Neuronal stem cell (in vitro differentiated cells): ENCODE results near the gene EIF6. TPM values are rescaled to one million over a fixed set of nuclear protein-coding genes. Genes with fewer than 3 reads are reported as not detected.

Experiments used
- DNase-seq: peaks from one replicate; pipeline ENCODE4 v3.0.0-alpha.2; 2013; ENCODE audit warnings: low spot score
- H2AFZ ChIP-seq: one replicate; pipeline ENCODE4 v1.6.1; 2013; ENCODE audit warnings: mild to moderate bottlenecking, low read length, inconsistent platforms
- H2AK5ac ChIP-seq: 2 replicates; pipeline ENCODE4 v1.6.1; 2013; ENCODE audit warnings: low read depth, mild to moderate bottlenecking, inconsistent platforms, low read length, moderate library complexity, mixed read lengths
- H2BK120ac ChIP-seq: 2 replicates; pipeline ENCODE4 v1.6.1; 2013; ENCODE audit warnings: low read depth, mild to moderate bottlenecking, inconsistent platforms, low read length, moderate library complexity, mixed read lengths
- H2BK12ac ChIP-seq: one replicate; pipeline ENCODE4 v1.6.1; 2013; ENCODE audit warnings: low read length, inconsistent platforms
- H2BK15ac ChIP-seq: 2 replicates; pipeline ENCODE4 v1.6.1; 2013; ENCODE audit warnings: mild to moderate bottlenecking, low read length, inconsistent platforms, mixed read lengths
- H2BK5ac ChIP-seq: one replicate; pipeline ENCODE4 v1.6.1; 2013; ENCODE audit warnings: inconsistent platforms, mild to moderate bottlenecking, low read length, moderate library complexity
- H3K14ac ChIP-seq: one replicate; pipeline ENCODE4 v1.6.1; 2013; ENCODE audit warnings: low read length, inconsistent platforms
- H3K18ac ChIP-seq: 2 replicates; pipeline ENCODE4 v1.6.1; 2013; ENCODE audit warnings: low read length, inconsistent platforms
- H3K23ac ChIP-seq: 2 replicates; pipeline ENCODE4 v1.6.1; 2013; ENCODE audit warnings: low read depth, mild to moderate bottlenecking, mixed read lengths, low read length, inconsistent platforms; ENCODE audit not compliant: poor library complexity
- H3K27ac ChIP-seq: replicated peaks from 3 replicates; pipeline ENCODE4 v1.5.1; 2013; ENCODE audit warnings: low read length, inconsistent platforms
- H3K27me3 ChIP-seq, 3 experiments: 2 replicates each; pipeline ENCODE4 v1.6.1; 2013; ENCODE audit warnings: low read length in 3 of 3, mild to moderate bottlenecking in 2 of 3, inconsistent platforms in 1 of 3, low read depth in 1 of 3, mixed read lengths in 1 of 3, moderate library complexity in 1 of 3; ENCODE audit not compliant: control insufficient read depth in 3 of 3, insufficient read depth in 3 of 3
- H3K36me3 ChIP-seq, 2 donors: replicated peaks in 1 of 2; 2 replicates each; pipeline ENCODE4 v1.6.1; 2013; ENCODE audit warnings: low read length in 2 of 2; ENCODE audit not compliant: control insufficient read depth in 2 of 2, insufficient read depth in 2 of 2
- H3K4ac ChIP-seq: 2 replicates; pipeline ENCODE4 v1.6.1; 2013; ENCODE audit warnings: inconsistent platforms, mild to moderate bottlenecking, low read length, moderate library complexity
- H3K4me1 ChIP-seq, 2 donors: 1 replicate in 1 of 2; 2 replicates in 1 of 2; pipeline ENCODE4 v1.6.1; 2013; ENCODE audit warnings: low read length in 2 of 2, low read depth in 1 of 2; ENCODE audit not compliant: control insufficient read depth in 2 of 2, insufficient read depth in 1 of 2
- H3K4me2 ChIP-seq: one replicate; pipeline ENCODE4 v1.6.1; 2013; ENCODE audit warnings: mild to moderate bottlenecking, low read length, inconsistent platforms; ENCODE audit not compliant: insufficient read depth, poor library complexity, severe bottlenecking
- H3K4me3 ChIP-seq, 2 donors: 2 replicates each; pipeline ENCODE4 v1.5.1; 2013; ENCODE audit warnings: low read length in 2 of 2, mild to moderate bottlenecking in 2 of 2, inconsistent platforms in 1 of 2, moderate library complexity in 1 of 2
- H3K79me1 ChIP-seq: one replicate; pipeline ENCODE4 v1.6.1; 2013; ENCODE audit warnings: low read depth, mild to moderate bottlenecking, inconsistent platforms, low read length, moderate library complexity
- H3K9ac ChIP-seq: one replicate; pipeline ENCODE4 v1.6.1; 2013; ENCODE audit warnings: mild to moderate bottlenecking, low read depth, low read length, inconsistent platforms; ENCODE audit not compliant: poor library complexity
- H3K9me3 ChIP-seq, 2 donors: replicated peaks in 1 of 2; 2 replicates each; pipeline versions ENCODE3 to v1.6.1; 2013; ENCODE audit warnings: low read length in 2 of 2, mild to moderate bottlenecking in 2 of 2, inconsistent platforms in 1 of 2, low read depth in 1 of 2, mixed read lengths in 1 of 2, moderate library complexity in 1 of 2; ENCODE audit not compliant: control insufficient read depth in 2 of 2, insufficient read depth in 1 of 2
- H4K8ac ChIP-seq: one replicate; pipeline ENCODE4 v1.6.1; 2013; ENCODE audit warnings: low read depth, mild to moderate bottlenecking, inconsistent platforms, low read length, moderate library complexity
- H4K91ac ChIP-seq: one replicate; pipeline ENCODE4 v1.6.1; 2013; ENCODE audit warnings: low read length, low read depth, mild to moderate bottlenecking, inconsistent platforms; ENCODE audit not compliant: poor library complexity
- WGBS, 2 donors: extraction: QIAGEN DNeasy Blood & Tissue Kit; methylation state at CpG; one replicate each; pipeline ENCODE4 v1.1.7; 2013; ENCODE audit warnings: missing lambda C conversion rate in 2 of 2, mixed read lengths in 1 of 2; ENCODE audit not compliant: insufficient read length in 2 of 2, insufficient replicate concordance in 1 of 2; ENCODE audit errors: extremely low coverage in 2 of 2; 5-methylcytosine and 5-hydroxymethylcytosine counted together
- polyA plus RNA-seq, 2 experiments: library from polyadenylated mRNA; stranded (reverse); fragments of 200-250 nt; gene quantifications; one replicate each; pipeline ENCODE4 v1.2.3, GENCODE V29; 2013

Gene EIF6
- 62.1 TPM for polyA plus RNA-seq (2013, experiment 1 of 2)
- 63.4 TPM for polyA plus RNA-seq (2013, experiment 2 of 2)

DNA sequence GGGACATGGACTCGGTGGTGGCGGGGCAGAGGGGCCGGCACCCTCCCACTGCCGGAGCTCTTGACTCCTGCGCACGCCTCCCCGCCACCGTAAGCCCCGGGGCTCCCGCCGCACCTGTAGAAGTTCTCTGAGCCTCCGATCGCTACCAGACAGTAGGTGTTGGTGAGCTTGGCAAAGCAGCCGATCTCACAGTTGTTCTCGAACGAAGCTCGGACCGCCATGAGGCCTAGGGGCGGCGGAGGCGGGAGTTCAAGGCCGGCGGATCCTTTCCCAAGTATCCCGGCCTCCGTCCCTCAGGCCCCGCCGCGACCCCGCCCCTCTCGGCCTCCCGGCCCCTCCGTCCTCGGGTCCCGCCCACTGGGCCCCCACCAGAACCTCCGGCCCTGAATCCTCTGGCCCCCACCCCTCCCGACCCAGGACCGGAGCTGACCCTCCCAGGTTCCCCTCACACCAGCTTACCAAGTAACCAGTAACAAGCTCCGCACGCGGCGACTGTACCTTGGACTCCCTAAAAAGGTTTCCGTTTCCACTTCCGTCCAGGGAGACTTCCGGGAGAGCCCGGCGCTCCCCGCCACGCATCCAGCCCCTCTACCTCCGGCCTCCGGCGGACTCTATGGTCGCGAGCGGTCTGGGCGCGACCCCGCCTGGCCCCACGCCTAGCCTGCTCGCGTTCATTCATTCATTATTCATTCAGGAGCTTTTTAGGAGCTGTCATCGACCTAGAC is at the start of gene EIF6:
TSS of gene EIF6 (minus strand) at position 506 of the 725 bp plus-strand sequence. CDS start at position 221, 285 bp downstream.
- Histone ChIP-seq H4K8ac (peak within 1 kb of the TSS; percentile 84), H3K23ac (peak within 1 kb of the TSS; percentile 87), H3K9me3 (no peaks in the 10 kb centered on the region), H3K18ac (peak within 1 kb of the TSS; percentile 65), H3K79me1 (peaks cover 3% of the 10 kb centered on the region), H2BK12ac (no peak within 1 kb of the TSS), H4K91ac (peak within 1 kb of the TSS; percentile 68), H3K27me3 (no peaks in the 10 kb centered on the region), H2BK5ac (no peak within 1 kb of the TSS), H3K36me3 (peaks cover 15 to 34% of the 10 kb centered on the region in 2 donors), H2AK5ac (peak within 1 kb of the TSS; percentile 86), H3K4me1 (peaks cover 7 to 9% of the 10 kb centered on the region in 2 donors), H3K9ac (peak within 1 kb of the TSS; percentile 98), H3K4ac (no peak within 1 kb of the TSS), H2BK15ac (peak within 1 kb of the TSS; percentile 20), H2BK120ac (no peak within 1 kb of the TSS), H3K14ac (peak within 1 kb of the TSS; percentile 64), H3K27ac (peak within 1 kb of the TSS; percentile 60), H3K4me2 (peak within 1 kb of the TSS; percentile 91), H2AFZ (peak within 1 kb of the TSS; percentile 87), H3K4me3 (peak within 1 kb of the TSS; percentile 93 to 99)
- WGBS, 2 donors, result no CpG with 5 or more reads among the region's 61 CpGs
- DNase-seq, result peak; percentile 85

DNA sequence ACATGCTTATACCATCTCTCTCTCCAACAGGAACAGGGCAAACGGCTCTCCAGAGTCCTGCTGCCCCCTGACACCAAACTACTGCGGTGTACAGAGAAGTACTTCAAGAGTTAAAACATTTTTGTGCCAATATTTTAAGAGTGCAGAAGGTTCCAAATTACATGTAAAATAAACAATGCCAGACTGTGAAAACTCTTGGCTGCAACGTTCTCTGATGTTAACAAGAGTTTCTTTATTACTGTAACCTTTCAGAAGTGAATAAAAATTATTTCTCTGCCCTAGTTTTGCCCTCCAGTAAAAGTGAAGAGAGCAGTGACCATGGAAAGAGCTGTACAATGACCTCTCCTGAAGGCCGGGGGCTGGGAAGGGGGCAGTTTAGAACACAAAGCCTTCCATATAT is 49.0 kb upstream of the EIF6 start:
- H2BK5ac ChIP-seq, result no peak overlapping the region
- H2BK120ac ChIP-seq, result no peak overlapping the region
- no peaks in the 10 kb centered on the region for H3K9me3 ChIP-seq
- no peak overlapping the region for H4K91ac ChIP-seq
- no peak overlapping the region for H2BK12ac ChIP-seq
- H3K27me3 ChIP-seq, result no peaks in the 10 kb centered on the region
- H3K4me3 ChIP-seq, result no peak overlapping the region
- no CpG with 5 or more reads among the region's 4 CpGs for WGBS, 2 donors
- no peak overlapping the region for H2BK15ac ChIP-seq
- no peak overlapping the region for H3K23ac ChIP-seq
- no peaks in the 10 kb centered on the region for H3K79me1 ChIP-seq
- no peaks in the 10 kb centered on the region for H3K4me1 ChIP-seq
- H4K8ac ChIP-seq, result no peak overlapping the region
- H2AK5ac ChIP-seq, result no peak overlapping the region
- no peak overlapping the region for H3K9ac ChIP-seq
- no peak overlapping the region for H3K18ac ChIP-seq
- no peaks in the 10 kb centered on the region for H3K36me3 ChIP-seq
- no peak overlapping the region for H2AFZ ChIP-seq
- no peak overlapping the region for H3K27ac ChIP-seq
- H3K14ac ChIP-seq, result no peak overlapping the region
- H3K4ac ChIP-seq, result no peak overlapping the region
- no peak overlapping the region for H3K4me2 ChIP-seq
- DNase-seq, result no peak

DNA sequence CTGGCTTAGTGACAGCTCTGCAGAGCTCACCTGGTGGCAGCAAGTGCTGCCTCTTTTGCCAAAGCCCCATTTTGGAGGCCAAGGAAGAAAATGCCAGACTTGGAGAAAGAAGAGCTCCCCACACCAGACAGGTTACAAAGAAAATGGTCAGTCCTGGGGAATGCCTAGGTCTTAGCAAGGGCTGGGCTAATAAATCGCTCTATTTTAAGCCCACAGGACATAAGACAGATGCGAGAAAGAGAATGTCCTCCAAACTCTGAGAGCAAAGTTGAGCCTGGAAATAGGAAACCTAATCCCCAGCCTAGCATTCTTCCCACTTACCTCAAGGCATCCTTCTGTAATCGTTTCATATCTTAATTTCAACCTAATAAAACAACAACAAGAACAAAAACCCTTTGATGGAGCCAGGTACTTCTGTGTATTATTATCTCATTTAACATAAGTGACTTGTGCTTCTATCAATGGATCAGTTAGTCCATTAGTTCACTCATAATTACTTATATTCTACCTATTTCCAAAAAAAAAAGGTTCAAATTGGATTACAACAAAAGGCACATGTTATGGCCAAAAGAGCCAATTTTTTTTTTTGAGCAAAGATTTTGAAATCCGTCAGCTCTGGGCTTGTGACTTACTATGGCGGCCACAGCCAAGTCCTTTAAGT is 48.1 kb upstream of the EIF6 start:
- H3K4me2 ChIP-seq, result no peak overlapping the region

DNA sequence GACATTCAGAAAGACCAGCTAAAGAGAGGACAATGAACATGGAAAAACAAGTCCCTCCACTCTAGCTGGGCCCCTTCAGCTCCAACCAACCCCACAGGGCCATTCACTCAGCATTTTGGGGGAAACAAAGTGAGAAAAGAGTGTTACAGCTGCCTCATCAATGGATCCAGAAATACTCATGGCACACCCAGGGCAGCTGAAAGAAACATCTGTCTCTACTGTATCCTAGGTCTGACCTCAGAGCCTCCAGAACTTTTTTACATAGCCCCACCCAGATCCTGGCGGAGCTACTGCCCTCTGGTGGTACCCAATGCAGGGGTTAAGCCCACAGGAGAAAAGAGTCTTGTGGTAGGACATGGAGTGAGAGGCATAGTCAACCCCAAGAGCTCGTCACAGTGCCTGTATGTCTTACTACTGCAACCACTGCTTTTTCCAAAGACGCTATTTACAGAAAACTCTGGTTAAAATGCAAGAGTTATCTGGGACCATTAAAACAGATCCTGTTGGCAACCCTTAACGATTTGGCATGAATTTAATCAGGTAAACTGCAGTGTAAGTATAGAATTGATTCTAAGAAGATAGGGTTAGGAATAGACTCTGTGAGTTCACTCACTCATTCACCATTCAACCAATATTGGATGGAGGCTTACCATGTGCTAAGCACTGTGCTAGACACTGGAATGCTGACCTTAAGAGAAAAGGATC is 45.0 kb upstream of the EIF6 start:
- no peak overlapping the region for H2BK120ac ChIP-seq
- no peaks in the 10 kb centered on the region for H3K9me3 ChIP-seq
- H2BK5ac ChIP-seq, result no peak overlapping the region
- no peak overlapping the region for H2AK5ac ChIP-seq
- H4K8ac ChIP-seq, result no peak overlapping the region
- H4K91ac ChIP-seq, result no peak overlapping the region
- no peaks in the 10 kb centered on the region for H3K36me3 ChIP-seq
- peak; percentile 14 for DNase-seq
- H3K23ac ChIP-seq, result no peak overlapping the region
- no peak overlapping the region for H3K4me3 ChIP-seq
- H3K27me3 ChIP-seq, result no peaks in the 10 kb centered on the region
- no CpG with 5 or more reads among the region's 4 CpGs for WGBS, 2 donors
- H3K27ac ChIP-seq, result no peak overlapping the region
- no peak overlapping the region for H3K9ac ChIP-seq
- H3K18ac ChIP-seq, result no peak overlapping the region
- no peak overlapping the region for H3K4me2 ChIP-seq
- H3K14ac ChIP-seq, result no peak overlapping the region
- H2BK12ac ChIP-seq, result no peak overlapping the region
- no peak overlapping the region for H2AFZ ChIP-seq
- no peak overlapping the region for H3K4ac ChIP-seq
- H2BK15ac ChIP-seq, result no peak overlapping the region
- no peaks in the 10 kb centered on the region for H3K79me1 ChIP-seq
- H3K4me1 ChIP-seq, result peaks cover 4 to 13% of the 10 kb centered on the region in 2 donors

More for the DNA sequence above, 48.1 kb upstream of the EIF6 start:
- Histone ChIP-seq H3K9ac (no peak overlapping the region), H3K9me3 (no peaks in the 10 kb centered on the region), H3K4me1 (no peaks in the 10 kb centered on the region), H2BK15ac (no peak overlapping the region), H3K23ac (no peak overlapping the region), H4K91ac (no peak overlapping the region), H3K79me1 (no peaks in the 10 kb centered on the region), H2BK12ac (no peak overlapping the region), H3K4ac (no peak overlapping the region), H2BK120ac (no peak overlapping the region), H3K18ac (no peak overlapping the region), H3K36me3 (no peaks in the 10 kb centered on the region), H3K27me3 (no peaks in the 10 kb centered on the region), H4K8ac (no peak overlapping the region), H2BK5ac (no peak overlapping the region), H2AK5ac (no peak overlapping the region), H3K27ac (no peak overlapping the region), H2AFZ (no peak overlapping the region), H3K14ac (no peak overlapping the region), H3K4me3 (no peak overlapping the region)
- DNase-seq, result no peak
- 100% methylated on average over 1 of the region's 5 CpGs; no CpG with 5 or more reads in 1 of the 2 donors for WGBS, 2 donors
